IMR-90 (cell line): Measurements from ENCODE around the gene TSHZ3.

ENCODE experiments used
- MXI1 ChIP-seq: IDR thresholded peaks from 2 replicates; pipeline ENCODE4 v1.6.1; 2012; ENCODE audit warnings: low read depth, mild to moderate bottlenecking, low read length, moderate library complexity, borderline replicate concordance
- TF ChIP-seq, protein P1 (sequence below): conservative IDR thresholded peaks from 2 replicates; pipeline ENCODE4 v1.5.1; 2012; ENCODE audit warnings: mild to moderate bottlenecking, low read depth, low read length, improper control_type of control experiment

DNA sequence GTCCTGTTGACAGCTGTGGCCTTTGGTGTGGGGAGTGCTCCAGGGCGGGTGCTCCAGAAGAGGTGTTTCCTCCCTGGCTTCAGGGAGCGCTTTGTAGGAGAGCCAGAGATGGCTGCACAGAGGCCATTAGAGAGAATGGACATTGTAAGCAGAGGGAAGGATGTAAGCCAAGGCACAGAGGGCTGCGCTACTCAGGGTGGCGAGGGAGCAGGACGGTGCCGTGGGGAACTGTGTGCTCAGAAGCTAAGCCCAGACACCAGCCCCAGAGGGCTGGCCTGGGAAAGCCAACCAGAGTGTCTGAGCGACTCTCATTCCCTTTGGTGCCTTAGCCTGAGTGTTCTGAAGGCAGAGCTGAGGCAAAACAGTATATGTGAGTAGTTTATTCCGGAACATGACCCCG lies 92.2 kb downstream of the TSHZ3 start:
- TF ChIP-seq, protein P1, sequence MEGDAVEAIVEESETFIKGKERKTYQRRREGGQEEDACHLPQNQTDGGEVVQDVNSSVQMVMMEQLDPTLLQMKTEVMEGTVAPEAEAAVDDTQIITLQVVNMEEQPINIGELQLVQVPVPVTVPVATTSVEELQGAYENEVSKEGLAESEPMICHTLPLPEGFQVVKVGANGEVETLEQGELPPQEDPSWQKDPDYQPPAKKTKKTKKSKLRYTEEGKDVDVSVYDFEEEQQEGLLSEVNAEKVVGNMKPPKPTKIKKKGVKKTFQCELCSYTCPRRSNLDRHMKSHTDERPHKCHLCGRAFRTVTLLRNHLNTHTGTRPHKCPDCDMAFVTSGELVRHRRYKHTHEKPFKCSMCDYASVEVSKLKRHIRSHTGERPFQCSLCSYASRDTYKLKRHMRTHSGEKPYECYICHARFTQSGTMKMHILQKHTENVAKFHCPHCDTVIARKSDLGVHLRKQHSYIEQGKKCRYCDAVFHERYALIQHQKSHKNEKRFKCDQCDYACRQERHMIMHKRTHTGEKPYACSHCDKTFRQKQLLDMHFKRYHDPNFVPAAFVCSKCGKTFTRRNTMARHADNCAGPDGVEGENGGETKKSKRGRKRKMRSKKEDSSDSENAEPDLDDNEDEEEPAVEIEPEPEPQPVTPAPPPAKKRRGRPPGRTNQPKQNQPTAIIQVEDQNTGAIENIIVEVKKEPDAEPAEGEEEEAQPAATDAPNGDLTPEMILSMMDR = no peak
- no peak for TF ChIP-seq MXI1
